PC-3 (cell line): ENCODE results near the gene TSTD2. TPM values are rescaled to one million over a fixed set of nuclear protein-coding genes. Genes with fewer than 3 reads are reported as not detected.

Source experiments
- ATAC-seq: fragments of 200-7000 bp; cut with Tn5 transposase; 2 replicates; pipeline ENCODE4 v1.9.1; 2020; ENCODE audit warnings: mild to moderate bottlenecking, moderate library complexity
- BruUV-seq: library from RNA; stranded (reverse); fragments of 400-500 nt; replicated peaks from 2 replicates; lab custom pipeline; 2021; lab: Mats Ljungman, UMichigan
- CTCF ChIA-PET: fragments of 300-600 bp; sonication (Branson Sonifier 250); formaldehyde crosslinking; loops from one replicate; lab custom pipeline; 2022; ENCODE audit warnings: antibody characterized with exemption; lab: Charles Lee
- POLR2A ChIA-PET: fragments of 300-600 bp; sonication (Branson Sonifier 250); formaldehyde crosslinking; loops from one replicate; lab custom pipeline; 2022; ENCODE audit warnings: antibody characterized with exemption; ENCODE audit not compliant: unreplicated experiment; lab: Charles Lee
- DNase-seq: peaks from one replicate; pipeline ENCODE4 v3.0.0-alpha.2; 2015
- H2AFZ ChIP-seq: fragments of 300-600 bp; sonication (generic); 2 replicates; pipeline ENCODE4 v1.6.0; 2016; ENCODE audit warnings: antibody characterized with exemption, low read length
- H3F3A ChIP-seq: fragments of 300-600 bp; sonication (generic); one replicate; pipeline ENCODE4 v1.6.0; 2017; ENCODE audit warnings: antibody characterized with exemption, low read length, control low read depth, mild to moderate bottlenecking; ENCODE audit not compliant: unreplicated experiment
- H3K27ac ChIP-seq: fragments of 300-600 bp; sonication (generic); 2 replicates; pipeline ENCODE4 v1.5.1; 2016; ENCODE audit warnings: mild to moderate bottlenecking, low read length
- H3K27me3 ChIP-seq: fragments of 300-600 bp; sonication (generic); 2 replicates; pipeline ENCODE4 v1.6.1; 2016; ENCODE audit warnings: low read length, mixed read lengths
- H3K36me3 ChIP-seq: fragments of 300-600 bp; sonication (generic); 2 replicates; pipeline ENCODE4 v1.6.1; 2016; ENCODE audit warnings: low read depth, mixed run types, low read length, mixed read lengths
- H3K4me1 ChIP-seq: fragments of 300-600 bp; sonication (generic); 2 replicates; pipeline ENCODE4 v1.5.1; 2016; ENCODE audit warnings: low read length; ENCODE audit not compliant: insufficient read depth
- H3K4me2 ChIP-seq: fragments of 300-600 bp; sonication (generic); 2 replicates; pipeline ENCODE4 v1.6.0; 2016; ENCODE audit warnings: low read length
- H3K4me3 ChIP-seq: fragments of 300-600 bp; sonication (generic); 2 replicates; pipeline ENCODE4 v1.5.1; 2016; ENCODE audit warnings: mild to moderate bottlenecking, low read length, mixed read lengths
- H3K79me2 ChIP-seq: fragments of 300-600 bp; sonication (generic); 2 replicates; pipeline ENCODE4 v1.6.1; 2017; ENCODE audit warnings: low read length, mixed read lengths
- H3K9ac ChIP-seq: fragments of 300-600 bp; sonication (generic); 2 replicates; pipeline ENCODE4 v1.6.0; 2016; ENCODE audit warnings: mild to moderate bottlenecking, low read length
- H3K9me2 ChIP-seq: fragments of 300-600 bp; sonication (generic); replicated peaks from 2 replicates; pipeline ENCODE4 v1.6.1; 2016; ENCODE audit warnings: mixed run types, low read length, mixed read lengths
- H3K9me3 ChIP-seq: fragments of 300-600 bp; sonication (generic); 2 replicates; pipeline ENCODE4 v1.6.1; 2016; ENCODE audit warnings: low read length, mixed read lengths
- H4K20me1 ChIP-seq: fragments of 300-600 bp; sonication (generic); 2 replicates; pipeline ENCODE4 v1.6.1; 2016; ENCODE audit warnings: low read length, mixed read lengths
- EZH2 ChIP-seq: fragments of 300-600 bp; sonication (generic); IDR thresholded peaks from one replicate; pipeline ENCODE4 v1.6.1; 2017; ENCODE audit warnings: antibody characterized with exemption, mild to moderate bottlenecking, low read length; ENCODE audit not compliant: unreplicated experiment
- EZH2phosphoT487 ChIP-seq: fragments of 300-600 bp; sonication (generic); IDR thresholded peaks from 2 replicates; pipeline ENCODE4 v1.6.1; 2018; ENCODE audit warnings: mild to moderate bottlenecking, antibody characterized with exemption, low read length, borderline replicate concordance
- intact Hi-C: fragments of 100-400 bp; cut with micrococcal nuclease; formaldehyde crosslinking; loops from 2 replicates; pipeline ENCODE4 v1.9.0; 2023
- total RNA-seq: library from RNA; depleted of rRNA; stranded (reverse); fragments of >200 nt; gene quantifications from 2 replicates; pipeline ENCODE4 v1.2.3, GENCODE V29; 2014
- TF ChIP-seq, protein P1 (sequence below): fragments of 300-600 bp; sonication (generic); conservative IDR thresholded peaks from 2 replicates; pipeline ENCODE4 v1.5.1; 2017; ENCODE audit warnings: antibody characterized with exemption, low read depth, mild to moderate bottlenecking, low read length

The TSTD2 gene
- total RNA-seq, 1 experiment from 2014 or later = 11.2 TPM

- no peak overlapping the region for H3K9ac ChIP-seq
- no peak overlapping the region for H3K4me2 ChIP-seq
- H3K36me3 ChIP-seq = no peaks in the 10 kb centered on the region
- H3K27me3 ChIP-seq = no peaks in the 10 kb centered on the region
- POLR2A ChIA-PET = no interaction called here
- no peaks in the 10 kb centered on the region for H3K9me3 ChIP-seq
- TF ChIP-seq EZH2 (no peak), EZH2phosphoT487 (no peak)
- TF ChIP-seq, protein P1, sequence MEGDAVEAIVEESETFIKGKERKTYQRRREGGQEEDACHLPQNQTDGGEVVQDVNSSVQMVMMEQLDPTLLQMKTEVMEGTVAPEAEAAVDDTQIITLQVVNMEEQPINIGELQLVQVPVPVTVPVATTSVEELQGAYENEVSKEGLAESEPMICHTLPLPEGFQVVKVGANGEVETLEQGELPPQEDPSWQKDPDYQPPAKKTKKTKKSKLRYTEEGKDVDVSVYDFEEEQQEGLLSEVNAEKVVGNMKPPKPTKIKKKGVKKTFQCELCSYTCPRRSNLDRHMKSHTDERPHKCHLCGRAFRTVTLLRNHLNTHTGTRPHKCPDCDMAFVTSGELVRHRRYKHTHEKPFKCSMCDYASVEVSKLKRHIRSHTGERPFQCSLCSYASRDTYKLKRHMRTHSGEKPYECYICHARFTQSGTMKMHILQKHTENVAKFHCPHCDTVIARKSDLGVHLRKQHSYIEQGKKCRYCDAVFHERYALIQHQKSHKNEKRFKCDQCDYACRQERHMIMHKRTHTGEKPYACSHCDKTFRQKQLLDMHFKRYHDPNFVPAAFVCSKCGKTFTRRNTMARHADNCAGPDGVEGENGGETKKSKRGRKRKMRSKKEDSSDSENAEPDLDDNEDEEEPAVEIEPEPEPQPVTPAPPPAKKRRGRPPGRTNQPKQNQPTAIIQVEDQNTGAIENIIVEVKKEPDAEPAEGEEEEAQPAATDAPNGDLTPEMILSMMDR = no peak
- CTCF ChIA-PET = interaction anchor here (0.6 kb wide), 1 partner anchor 73 kb away, joined by 5 read pairs; no protein-coding TSS in a partner anchor
- H3K27ac ChIP-seq = no peak overlapping the region
- no peaks in the 10 kb centered on the region for H3F3A ChIP-seq
- H3K4me1 ChIP-seq = peaks cover 9% of the 10 kb centered on the region; the same call in 1 of the 2 replicates
- DNase-seq (no peak), ATAC-seq (no peak)
- H3K79me2 ChIP-seq = no peaks in the 10 kb centered on the region
- no peak overlapping the region for H2AFZ ChIP-seq
- no peak overlapping the region for H3K4me3 ChIP-seq
- BruUV-seq = no TSS peak
- intact Hi-C loops = no loop called here
- no peaks in the 10 kb centered on the region for H3K9me2 ChIP-seq
- H4K20me1 ChIP-seq = no peaks in the 10 kb centered on the region
These were observed 73.0 kb downstream of the TSTD2 start for GRCh38 chr9:97560154-97560553.

- Histone ChIP-seq H3K4me2 (no peak overlapping the region), H3K27me3 (no peaks in the 10 kb centered on the region), H3K9me3 (no peaks in the 10 kb centered on the region), H3K4me3 (no peak overlapping the region), H3K9ac (no peak overlapping the region), H3K9me2 (no peaks in the 10 kb centered on the region), H3K4me1 (peaks cover 4% of the 10 kb centered on the region; the same call in 1 of the 2 replicates), H3K79me2 (no peaks in the 10 kb centered on the region), H2AFZ (no peak overlapping the region), H3K36me3 (no peaks in the 10 kb centered on the region), H3K27ac (no peak overlapping the region), H3F3A (no peaks in the 10 kb centered on the region), H4K20me1 (no peaks in the 10 kb centered on the region)
- DNase-seq = no peak
- ChIA-PET CTCF (no interaction called here), POLR2A (no interaction called here)
- TF ChIP-seq, protein P1 = no peak
- TF ChIP-seq EZH2phosphoT487 (no peak), EZH2 (no peak)
- ATAC-seq = no peak
- no TSS peak for BruUV-seq
- intact Hi-C loops = no loop called here
These were observed 74.1 kb downstream of the TSTD2 start for GRCh38 chr9:97559111-97559514.

DNA sequence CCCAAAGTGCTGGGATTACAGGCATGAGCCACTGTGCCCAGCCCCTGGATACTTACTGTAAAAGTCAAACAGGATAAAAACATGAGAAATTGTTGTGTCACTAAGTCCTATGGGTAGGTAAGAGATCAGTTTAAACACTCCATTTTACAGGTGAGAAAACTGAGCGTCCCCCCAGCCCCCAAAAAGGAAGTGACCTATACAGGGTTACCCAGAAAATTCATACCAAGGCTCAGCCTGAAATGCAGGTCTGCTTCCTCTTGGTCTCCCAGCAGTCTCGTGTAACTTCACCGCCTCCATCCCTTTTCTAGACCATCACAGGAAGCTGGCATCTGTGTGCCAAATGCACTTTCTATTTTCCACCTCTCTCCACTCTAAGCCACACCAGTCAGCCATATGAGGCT lies 74.5 kb downstream of the TSTD2 start:
- no peak for DNase-seq
- CTCF ChIA-PET = no interaction called here
- Histone ChIP-seq H3K36me3 (no peaks in the 10 kb centered on the region), H2AFZ (no peak overlapping the region), H3K4me2 (no peak overlapping the region), H4K20me1 (no peaks in the 10 kb centered on the region), H3F3A (no peaks in the 10 kb centered on the region), H3K9me3 (no peaks in the 10 kb centered on the region), H3K4me1 (no peaks in the 10 kb centered on the region), H3K9ac (no peak overlapping the region), H3K4me3 (no peak overlapping the region), H3K27me3 (no peaks in the 10 kb centered on the region), H3K79me2 (no peaks in the 10 kb centered on the region), H3K9me2 (no peaks in the 10 kb centered on the region), H3K27ac (no peak overlapping the region)
- BruUV-seq = no TSS peak
- TF ChIP-seq EZH2 = no peak
- TF ChIP-seq, protein P1 = no peak
- TF ChIP-seq EZH2phosphoT487 = no peak
- POLR2A ChIA-PET = no interaction called here
- ATAC-seq = no peak
- intact Hi-C loops = no loop called here
